HG02840 (cell line): ENCODE results near the gene CUL1.

ENCODE experiments used
- ATAC-seq: cut with Tn5 transposase; IDR thresholded peaks from one replicate; pipeline ENCODE4 v1.9.1; 2021; ENCODE audit warnings: mild to moderate bottlenecking, moderate library complexity, moderate number of reproducible peaks; ENCODE audit not compliant: unreplicated experiment, low FRiP score

The CUL1 gene

DNA sequence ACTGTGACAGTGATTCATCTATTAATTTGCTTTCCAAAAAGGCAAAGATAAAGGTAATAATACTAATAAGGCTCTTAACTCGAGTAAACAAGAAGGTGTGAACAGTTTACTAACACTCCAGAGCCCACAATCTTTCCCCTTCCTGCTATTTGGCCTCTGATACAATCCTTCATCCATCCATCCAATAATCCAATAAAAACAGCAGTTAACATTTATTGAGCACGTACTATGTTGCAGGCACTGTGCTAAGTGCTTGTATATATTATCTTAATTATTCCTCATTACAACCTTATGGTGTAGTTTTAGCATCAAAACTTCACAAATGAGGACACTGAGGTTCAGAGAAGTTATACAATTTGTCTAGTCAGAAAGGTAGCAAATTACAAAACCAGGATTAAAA, 135.9 kb downstream of the CUL1 start:
- ATAC-seq, result no peak

DNA sequence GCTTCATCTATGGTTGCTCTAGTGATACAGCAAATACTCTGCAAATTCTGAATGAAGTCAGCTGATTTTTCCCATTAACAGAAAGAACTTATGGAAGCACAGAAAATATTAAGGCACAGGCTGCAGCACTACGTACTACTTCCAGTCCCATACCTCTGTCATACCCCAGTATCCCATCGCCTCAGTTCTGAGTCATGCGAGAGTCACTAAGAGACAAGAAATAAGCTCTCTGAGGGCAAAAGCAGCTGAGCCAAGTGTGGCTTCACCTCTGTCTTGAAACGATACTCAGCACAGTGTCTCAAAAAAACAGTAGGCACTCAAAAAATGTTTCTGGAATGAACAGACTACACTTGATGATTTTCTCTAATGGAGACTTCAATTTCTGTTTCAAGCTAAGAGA, 137.2 kb downstream of the CUL1 start:
- ATAC-seq, result no peak

DNA sequence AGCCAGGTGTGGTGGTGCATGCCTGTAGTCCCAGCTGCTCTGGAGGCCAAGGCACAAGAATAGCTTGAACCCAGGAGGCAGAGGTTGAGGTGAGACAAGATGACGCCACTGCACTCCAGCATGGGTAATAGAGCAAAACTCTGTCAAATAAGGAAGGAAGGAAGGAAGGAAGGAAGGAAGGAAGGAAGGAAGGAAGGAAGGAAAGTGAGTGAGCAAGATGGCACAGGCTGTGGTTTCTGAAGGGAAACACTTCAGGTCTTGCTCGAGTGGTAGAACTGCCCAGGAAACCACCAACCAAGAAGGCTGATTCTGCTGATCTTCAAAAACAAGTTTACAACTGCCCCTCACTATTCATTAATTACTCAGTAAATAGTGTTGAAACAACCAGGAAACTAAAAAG, 140.2 kb downstream of the CUL1 start:
- no peak for ATAC-seq

DNA sequence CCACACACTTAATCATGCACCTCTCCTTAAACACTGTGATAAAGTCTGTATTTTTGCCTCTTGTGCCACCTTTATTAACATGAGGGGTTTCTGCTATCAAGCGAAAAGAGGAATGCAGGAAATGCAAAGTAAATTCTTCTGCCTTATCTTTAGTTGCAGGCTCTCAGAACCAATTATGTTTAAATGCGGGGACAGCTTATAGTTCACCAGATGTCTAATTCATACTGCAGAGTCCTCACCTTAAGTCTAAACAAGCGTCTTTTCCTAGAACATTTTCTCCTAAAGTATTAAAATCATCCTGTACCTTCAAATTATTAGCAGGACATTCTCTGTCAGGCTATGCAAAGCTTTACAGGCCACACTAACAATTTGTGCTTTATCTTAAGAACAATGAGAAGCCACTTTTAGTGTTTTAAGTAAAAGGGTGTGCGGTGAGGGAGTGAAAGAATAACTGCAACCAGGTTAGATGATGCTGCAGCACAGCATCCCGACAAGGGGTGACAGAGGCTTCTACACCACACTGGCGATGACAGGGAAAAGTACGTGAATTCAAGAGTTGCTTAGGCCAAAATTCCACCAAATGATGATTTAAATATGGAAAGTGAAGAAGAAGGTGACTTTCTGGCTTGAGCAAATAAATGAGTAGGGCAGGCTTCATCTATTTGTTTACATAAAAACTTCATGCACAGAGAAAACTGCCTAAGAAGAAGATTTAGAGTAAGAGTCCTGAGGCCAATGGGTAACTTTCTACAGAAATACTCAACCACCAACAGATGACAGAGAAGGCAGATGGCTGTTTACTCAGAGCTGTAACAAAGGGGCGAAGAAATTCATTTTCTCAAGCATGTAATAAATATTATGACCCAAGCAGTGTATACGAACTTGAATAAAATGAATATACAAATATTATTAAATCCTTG, 149.4 kb downstream of the CUL1 start:
- ATAC-seq, result no peak

DNA sequence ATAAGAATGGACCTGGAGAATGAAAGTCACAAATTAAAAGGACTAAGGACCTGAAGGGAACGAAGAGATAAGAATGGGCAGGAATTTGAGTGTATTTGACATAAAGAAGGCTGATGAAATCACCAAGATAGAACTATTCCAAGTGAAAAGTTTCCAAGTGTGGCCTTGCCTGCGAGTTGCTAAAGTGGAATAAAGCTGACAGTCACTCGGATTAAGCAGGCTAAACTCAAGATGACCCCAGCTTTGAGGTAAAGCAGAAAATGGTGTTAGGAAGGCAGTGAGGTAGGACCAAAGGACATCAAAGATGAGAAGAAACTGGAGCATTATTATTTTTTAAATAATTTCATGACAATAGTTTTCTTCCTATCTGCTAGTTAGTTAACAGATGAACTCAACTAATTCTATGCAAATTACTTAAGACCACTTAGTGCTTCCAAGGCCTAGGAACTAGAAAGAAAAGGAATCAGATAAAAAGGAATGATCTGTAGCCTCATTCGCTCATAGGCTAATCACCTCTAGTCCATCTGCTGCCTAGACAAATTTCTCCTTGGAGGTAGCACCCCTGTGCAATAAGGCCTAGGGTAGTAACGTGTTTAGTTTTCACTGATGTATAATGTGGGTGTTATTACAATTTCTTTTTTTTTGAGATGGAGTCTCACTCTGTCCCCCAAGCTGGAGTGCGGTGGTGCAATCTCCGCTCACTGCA, 150.8 kb downstream of the CUL1 start:
- no peak for ATAC-seq

DNA sequence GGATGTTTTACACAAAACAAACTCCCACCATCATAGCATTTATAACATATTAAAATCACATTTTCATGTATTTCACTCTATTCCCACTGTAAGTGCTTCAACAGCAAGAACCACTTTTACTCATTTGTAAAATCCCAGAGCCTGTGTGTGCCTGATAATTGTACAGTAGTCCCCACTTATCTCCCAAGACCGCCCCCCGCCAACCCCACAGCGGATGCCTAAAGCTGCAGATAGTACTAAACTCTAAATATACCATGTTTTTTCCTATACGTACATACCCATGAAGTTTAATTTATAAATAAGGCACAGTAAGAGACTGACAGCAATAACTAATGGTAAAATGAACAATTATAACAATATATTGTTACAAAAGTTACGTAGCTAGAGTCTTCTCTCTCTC, 151.9 kb downstream of the CUL1 start:
- ATAC-seq, result no peak
